NCI-H2029 (cell line): ENCODE measurements around the gene KIF5C.
"Not testable (repeated sequence)": the region's sequence is repeated elsewhere in the genome, so short reads cannot be mapped to it uniquely, and the experiment has no call there.

Experiments used
- DNase-seq: peaks from one replicate; lab custom pipeline; 2025; lab: John Stamatoyannopoulos, UW

Gene KIF5C

GRCh38 chr2:148874868-148875341 is at the start of gene KIF5C:
TSS of gene KIF5C (plus strand) at chr2:148875227. CDS start at chr2:148875618, 391 bp downstream.
- DNase-seq = peak; percentile 87

GRCh38 chr2:148826791-148827190 is 48.2 kb upstream of the KIF5C start:
- no peak for DNase-seq

GRCh38 chr2:148828941-148829340 is 46.1 kb upstream of the KIF5C start:
- DNase-seq = no peak

- no peak for DNase-seq
Measured at GRCh38 chr2:148829618-148830017, 45.4 kb upstream of the KIF5C start.

GRCh38 chr2:148832637-148833036 is 42.4 kb upstream of the KIF5C start:
- DNase-seq = no peak

- DNase-seq = no peak
Measured at GRCh38 chr2:148842050-148842449, 33.0 kb upstream of the KIF5C start.

GRCh38 chr2:148848146-148848545 is 26.9 kb upstream of the KIF5C start:
- no peak for DNase-seq

- no peak for DNase-seq
Measured at GRCh38 chr2:148853458-148853857, 21.6 kb upstream of the KIF5C start.

GRCh38 chr2:148860037-148860436 is 15.0 kb upstream of the KIF5C start:
- DNase-seq = peak; percentile 12

GRCh38 chr2:148861367-148861766 is 13.7 kb upstream of the KIF5C start:
- DNase-seq = peak; percentile 16

GRCh38 chr2:148862478-148862877 is 12.5 kb upstream of the KIF5C start:
- not testable (repeated sequence) for DNase-seq

- DNase-seq = no peak
Measured at GRCh38 chr2:148865512-148865911, 9.5 kb upstream of the KIF5C start.

- DNase-seq = no peak
Measured at GRCh38 chr2:148866091-148866490, 8.9 kb upstream of the KIF5C start.

- no peak for DNase-seq
Measured at GRCh38 chr2:148867079-148867769, 7.8 kb upstream of the KIF5C start.

GRCh38 chr2:148875387-148876051 is 492 bp downstream of the KIF5C start:
- DNase-seq = no peak

GRCh38 chr2:148876202-148876594 is 1.2 kb downstream of the KIF5C start:
- no peak for DNase-seq

- DNase-seq = peak; percentile 76
Measured at GRCh38 chr2:148876595-148877402, 1.8 kb downstream of the KIF5C start.

GRCh38 chr2:148877403-148877740 is 2.3 kb downstream of the KIF5C start:
- DNase-seq = no peak

GRCh38 chr2:148880636-148881035 is 5.6 kb downstream of the KIF5C start:
- no peak for DNase-seq

- no peak for DNase-seq
Measured at GRCh38 chr2:148882051-148882450, 7.0 kb downstream of the KIF5C start.

GRCh38 chr2:148885209-148885608 is 10.2 kb downstream of the KIF5C start:
- no peak for DNase-seq

- DNase-seq = no peak
Measured at GRCh38 chr2:148885988-148886387, 11.0 kb downstream of the KIF5C start.
